HEK293T (cell line): ENCODE results near the gene PAF1.
A peak's percentile ranks its signal among the peaks of the same experiment; 100 is the strongest.

ENCODE experiments used
- CTCF ChIA-PET: fragments of 350-600 bp; formaldehyde crosslinking; extraction: SDS; loops from one replicate; lab custom pipeline; 2021; ENCODE audit warnings: antibody characterized with exemption, inconsistent platforms; lab: Yijun Ruan, JAX
- POLR2A ChIA-PET: fragments of 350-600 bp; formaldehyde crosslinking; extraction: SDS; loops from one replicate; lab custom pipeline; 2020; ENCODE audit warnings: antibody characterized with exemption, inconsistent platforms; lab: Yijun Ruan, JAX
- DNase-seq: peaks from one replicate; pipeline ENCODE4 v3.0.0; 2012; ENCODE audit warnings: mixed read lengths; ENCODE audit errors: extremely low spot score
- ARNT ChIP-seq: fragments of 450-650 bp; IDR thresholded peaks from 2 replicates; pipeline ENCODE4 v1.6.1; 2017; ENCODE audit warnings: mild to moderate bottlenecking
- BHLHE40 ChIP-seq: fragments of 450-650 bp; IDR thresholded peaks from 2 replicates; pipeline ENCODE4 v1.6.1; 2016; ENCODE audit warnings: mild to moderate bottlenecking, moderate library complexity, borderline replicate concordance
- CTBP1 ChIP-seq: fragments of 450-650 bp; IDR thresholded peaks from 2 replicates; pipeline ENCODE4 v1.6.1; 2016; ENCODE audit warnings: borderline replicate concordance
- ELF4 ChIP-seq: fragments of 450-650 bp; IDR thresholded peaks from 2 replicates; pipeline ENCODE4 v1.6.1; 2017; ENCODE audit warnings: antibody characterized with exemption
- FOXA1 ChIP-seq: fragments of 450-650 bp; IDR thresholded peaks from 2 replicates; pipeline ENCODE4 v1.6.1; 2016; ENCODE audit warnings: mild to moderate bottlenecking
- FOXK2 ChIP-seq: fragments of 450-650 bp; IDR thresholded peaks from 2 replicates; pipeline ENCODE4 v1.6.1; 2016; ENCODE audit warnings: mild to moderate bottlenecking
- FOXM1 ChIP-seq: fragments of 450-650 bp; IDR thresholded peaks from 2 replicates; pipeline ENCODE4 v1.6.1; 2017; ENCODE audit warnings: mild to moderate bottlenecking, borderline replicate concordance
- HDGF ChIP-seq: fragments of 450-650 bp; IDR thresholded peaks from 2 replicates; pipeline ENCODE4 v1.6.1; 2017; ENCODE audit warnings: antibody characterized with exemption, borderline replicate concordance
- L3MBTL2 ChIP-seq: fragments of 450-650 bp; conservative IDR thresholded peaks from 2 replicates; pipeline ENCODE4 v1.6.1; 2016; ENCODE audit warnings: mild to moderate bottlenecking
- LEF1 ChIP-seq: fragments of 450-650 bp; IDR thresholded peaks from 2 replicates; pipeline ENCODE4 v1.6.1; 2017; ENCODE audit warnings: mild to moderate bottlenecking, borderline replicate concordance
- NFRKB ChIP-seq: fragments of 450-650 bp; IDR thresholded peaks from 2 replicates; pipeline ENCODE4 v1.6.1; 2016; ENCODE audit warnings: mild to moderate bottlenecking, moderate library complexity
- SP1 ChIP-seq: fragments of 450-650 bp; IDR thresholded peaks from 2 replicates; pipeline ENCODE4 v1.6.1; 2017
- SUZ12 ChIP-seq: fragments of 450-650 bp; IDR thresholded peaks from 2 replicates; pipeline ENCODE4 v1.6.1; 2016; ENCODE audit warnings: mild to moderate bottlenecking
- TARDBP ChIP-seq: fragments of 450-650 bp; IDR thresholded peaks from 2 replicates; pipeline ENCODE4 v1.6.1; 2016
- ZNF384 ChIP-seq: fragments of 450-650 bp; IDR thresholded peaks from 2 replicates; pipeline ENCODE4 v1.6.1; 2016
- TF ChIP-seq, protein P1 (sequence below): fragments of 450-650 bp; IDR thresholded peaks from 2 replicates; pipeline ENCODE4 v1.6.1; 2016

Gene PAF1

DNA sequence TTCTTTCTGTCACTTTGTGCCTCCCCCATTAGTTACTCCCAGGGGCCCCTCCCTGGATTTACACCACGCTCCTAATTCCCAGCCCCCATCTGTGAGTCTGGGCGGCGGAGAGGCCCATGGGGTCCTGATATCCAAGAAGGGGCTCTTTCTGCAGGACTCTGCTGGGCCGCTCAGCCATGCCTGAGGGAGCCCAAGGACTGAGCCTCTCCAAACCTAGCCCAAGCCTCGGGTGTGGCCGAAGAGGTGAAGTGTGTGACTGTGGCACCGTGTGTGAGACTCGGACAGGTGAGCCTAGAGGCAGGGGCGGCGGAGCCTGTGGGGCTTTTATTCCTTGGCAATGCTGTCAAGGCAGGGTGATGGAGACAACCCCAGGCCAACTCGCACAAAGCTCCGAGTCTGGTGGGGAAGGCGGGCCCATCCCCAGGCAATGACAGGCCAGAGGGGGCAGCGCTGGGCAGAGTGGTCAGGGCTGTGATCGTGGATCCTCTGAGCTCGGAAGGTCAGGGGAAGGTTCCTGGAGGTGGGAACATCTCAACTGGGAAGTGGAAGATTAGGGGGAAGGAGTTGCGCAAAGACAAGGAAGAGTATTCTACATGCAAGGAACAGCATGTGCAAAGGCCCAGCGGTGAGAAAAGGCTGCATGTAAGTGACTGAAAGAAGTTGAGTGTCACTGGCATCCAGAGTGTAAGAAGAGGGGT is 23.2 kb upstream of the PAF1 start:
- DNase-seq, result no peak
- ChIA-PET CTCF (interaction anchor here (0.6 to 0.8 kb wide), 2 partner anchors 15 to 83 kb away, joined by 4 to 10 read pairs; no protein-coding TSS in a partner anchor), POLR2A (interaction anchor here (0.6 to 2.3 kb wide), 6 partner anchors 10 to 31 kb away, joined by 3 to 53 read pairs (median 5); partner anchors contain the start of genes MED29, PAF1, RPS16 and SUPT5H)

DNA sequence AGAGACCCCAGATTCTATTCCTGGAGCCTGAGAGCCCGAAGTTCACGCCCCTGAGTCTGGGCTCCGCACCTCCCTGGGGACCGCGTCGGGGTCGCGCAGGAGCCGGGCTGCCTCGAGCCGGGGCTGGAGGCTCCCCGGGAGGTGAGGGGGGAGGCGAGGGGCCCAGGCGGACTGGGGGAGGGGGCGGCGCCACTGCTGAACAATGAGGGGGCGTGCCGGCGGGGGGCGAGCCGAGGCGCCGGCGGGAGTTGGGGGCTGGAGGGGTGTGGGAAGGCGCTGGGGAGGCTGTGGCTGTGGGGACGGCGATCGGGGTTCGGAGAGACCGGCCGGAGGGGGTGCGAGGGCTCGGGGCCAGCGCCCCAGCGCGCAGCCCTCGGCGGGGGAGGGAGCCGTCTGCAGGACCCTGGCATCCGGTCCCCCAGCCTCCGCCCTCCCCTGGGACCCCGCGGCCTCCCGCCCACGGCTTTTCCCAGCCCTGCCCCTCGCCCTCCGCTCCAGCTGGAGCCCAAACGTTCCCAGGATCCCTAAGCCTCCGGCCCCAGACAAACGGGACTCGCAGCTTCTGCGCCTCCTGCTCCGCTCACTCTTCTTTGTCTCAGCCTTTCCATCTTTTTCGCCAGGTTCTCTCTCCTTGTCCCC is 22.5 kb upstream of the PAF1 start:
- ChIA-PET CTCF (no interaction called here), POLR2A (interaction anchor here (1.0 to 2.3 kb wide), 3 partner anchors 22 to 32 kb away, joined by 5 to 53 read pairs (median 5); partner anchors contain the start of genes MED29, PAF1, RPS16 and SUPT5H)
- no peak for DNase-seq

More for the DNA sequence above, 23.2 kb upstream of the PAF1 start:
- TF ChIP-seq FOXM1 (no peak), SUZ12 (no peak), ELF4 (no peak), HDGF (no peak), ZNF384 (no peak), FOXA1 (no peak), SP1 (no peak), CTBP1 (no peak), BHLHE40 (no peak), TARDBP (no peak), LEF1 (no peak), L3MBTL2 (no peak), FOXK2 (no peak), NFRKB (no peak), ARNT (no peak)
- TF ChIP-seq, protein P1, sequence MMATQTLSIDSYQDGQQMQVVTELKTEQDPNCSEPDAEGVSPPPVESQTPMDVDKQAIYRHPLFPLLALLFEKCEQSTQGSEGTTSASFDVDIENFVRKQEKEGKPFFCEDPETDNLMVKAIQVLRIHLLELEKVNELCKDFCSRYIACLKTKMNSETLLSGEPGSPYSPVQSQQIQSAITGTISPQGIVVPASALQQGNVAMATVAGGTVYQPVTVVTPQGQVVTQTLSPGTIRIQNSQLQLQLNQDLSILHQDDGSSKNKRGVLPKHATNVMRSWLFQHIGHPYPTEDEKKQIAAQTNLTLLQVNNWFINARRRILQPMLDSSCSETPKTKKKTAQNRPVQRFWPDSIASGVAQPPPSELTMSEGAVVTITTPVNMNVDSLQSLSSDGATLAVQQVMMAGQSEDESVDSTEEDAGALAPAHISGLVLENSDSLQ, result no peak

DNA sequence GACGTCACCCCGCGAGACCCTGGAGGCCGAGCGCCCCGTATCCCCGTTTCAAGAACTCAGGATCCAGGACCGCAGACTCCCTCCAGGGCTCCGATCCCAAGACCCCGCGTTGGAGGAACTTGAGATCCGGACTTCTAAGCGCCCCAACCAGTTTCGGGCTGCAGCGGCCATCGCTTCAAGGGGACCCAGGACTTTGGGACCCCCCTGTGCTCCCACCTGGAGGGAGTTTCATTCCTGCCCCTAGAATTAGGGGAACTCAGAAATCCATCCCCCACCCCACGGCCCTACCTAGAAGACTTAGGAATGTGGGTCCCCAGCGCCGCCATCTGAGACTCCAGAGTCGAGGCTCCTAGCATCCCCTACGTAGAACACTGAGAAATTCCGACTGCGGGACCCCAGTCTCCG is 22.0 kb upstream of the PAF1 start:
- CTCF ChIA-PET, result no interaction called here
- DNase-seq, result no peak
- POLR2A ChIA-PET, result interaction anchor here (2.3 kb wide), 2 partner anchors 23 kb away, joined by 16 to 53 read pairs; partner anchors contain the start of gene RPS16
- TF ChIP-seq TARDBP, result no peak
- TF ChIP-seq CTBP1, result no peak
- no peak for TF ChIP-seq FOXK2
- TF ChIP-seq, protein P1, result no peak
- TF ChIP-seq L3MBTL2, result no peak
- no peak for TF ChIP-seq ARNT
- no peak for TF ChIP-seq FOXA1
- TF ChIP-seq FOXM1, result no peak
- no peak for TF ChIP-seq BHLHE40
- no peak for TF ChIP-seq NFRKB

More for the DNA sequence above, 22.5 kb upstream of the PAF1 start:
- TF ChIP-seq FOXK2 (no peak), ARNT (no peak), CTBP1 (no peak), FOXA1 (no peak), ELF4 (no peak), FOXM1 (no peak), SP1 (no peak), ZNF384 (no peak), LEF1 (no peak), L3MBTL2 (no peak), TARDBP (no peak), HDGF (no peak), BHLHE40 (no peak)
- TF ChIP-seq, protein P1, result no peak

DNA sequence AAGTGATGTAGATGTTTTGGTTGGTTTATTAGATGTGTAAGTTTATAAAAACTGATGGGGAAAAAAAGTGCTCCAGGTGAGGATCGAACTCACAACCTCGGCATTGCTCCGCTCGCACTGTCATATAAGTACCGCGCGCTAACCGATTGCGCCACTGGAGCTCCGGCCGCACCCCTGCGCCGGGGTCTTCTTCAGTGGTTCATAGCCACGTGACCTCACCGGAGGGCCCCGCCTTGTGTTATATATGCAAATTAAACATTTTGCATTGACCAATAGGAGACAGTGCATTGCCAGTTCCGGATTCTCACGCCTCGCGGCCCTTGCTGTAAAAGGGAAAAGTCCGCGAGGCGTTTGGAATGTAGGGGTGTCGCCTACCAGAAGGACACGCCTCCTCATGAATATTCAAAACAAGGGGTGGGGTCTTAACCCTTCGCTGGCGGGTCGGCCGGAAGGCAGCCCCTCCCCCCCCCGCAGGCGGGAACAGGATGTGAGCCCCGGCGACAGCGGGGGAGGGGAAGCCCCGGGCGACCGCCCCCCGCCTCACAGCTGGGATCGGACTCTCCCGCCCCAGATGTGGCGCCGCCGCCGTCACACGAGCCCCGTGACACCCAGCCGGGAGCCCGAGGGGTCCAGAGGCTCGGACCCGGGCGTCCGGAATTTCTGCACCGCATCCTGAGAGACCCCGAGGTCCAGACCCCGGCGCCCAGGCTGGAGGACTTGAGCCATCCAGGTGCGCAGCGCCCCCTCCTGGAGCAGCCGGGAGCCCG is 21.4 kb upstream of the PAF1 start, which contains the start of gene PLEKHG2:
TSS of gene PLEKHG2 (plus strand) at position 570 of the 767 bp plus-strand sequence. CDS start 1,418 bp downstream, outside the sequence.
- TF ChIP-seq TARDBP (no peak), ELF4 (peak; percentile 82), ARNT (peak; percentile 25; the same call in 1 of the 2 replicates), L3MBTL2 (peak; percentile 20; the same call in 1 of the 2 replicates), FOXM1 (peak; percentile 48; the same call in 1 of the 2 replicates), CTBP1 (0 out of 2 replicates have a peak, but pooled peaks have one; percentile 35)
- TF ChIP-seq, protein P1, result no peak
- CTCF ChIA-PET, result interaction anchor here (1.4 to 1.9 kb wide), 4 partner anchors 11 to 102 kb away, joined by 3 to 25 read pairs (median 4); partner anchors contain the start of genes RPS16 and SELENOV
- POLR2A ChIA-PET, result interaction anchor here (0.9 to 2.3 kb wide), 6 partner anchors 10 to 24 kb away, joined by 3 to 16 read pairs (median 7); partner anchors contain the start of genes MED29, PAF1 and RPS16
- peak; percentile 95 for DNase-seq
